HUDEP-2 (cell line): ENCODE data around the gene TNFRSF1A.
A peak's percentile ranks its signal among the peaks of the same experiment; 100 is the strongest.

Source experiments
- DNase-seq, 76 experiments: peaks; one replicate each; lab custom pipeline; 2025; ENCODE audit not compliant: unreplicated experiment in 76 of 76; lab: John Stamatoyannopoulos, UW

TNFRSF1A gene

GRCh38 chr12:6374786-6375160 lies 32.9 kb upstream of the TNFRSF1A start:
- DNase-seq = no peak

GRCh38 chr12:6374028-6374785 lies 32.3 kb upstream of the TNFRSF1A start:
- no peak for DNase-seq

GRCh38 chr12:6373022-6373787 lies 31.3 kb upstream of the TNFRSF1A start:
- no peak for DNase-seq

GRCh38 chr12:6372403-6373003 lies 30.6 kb upstream of the TNFRSF1A start:
- DNase-seq = no peak

- DNase-seq = no peak
These were observed 29.3 kb upstream of the TNFRSF1A start for GRCh38 chr12:6370994-6371754.

- DNase-seq = no peak
These were observed 28.7 kb upstream of the TNFRSF1A start for GRCh38 chr12:6370576-6370935.

GRCh38 chr12:6369916-6370575 lies 28.2 kb upstream of the TNFRSF1A start:
- DNase-seq = no peak

- DNase-seq = no peak
These were observed 27.1 kb upstream of the TNFRSF1A start for GRCh38 chr12:6368906-6369525.

- peak in 1 of 76 experiments; percentile 11 for DNase-seq
These were observed 26.4 kb upstream of the TNFRSF1A start for GRCh38 chr12:6367969-6368892.

- peak in 14 of 76 experiments; percentile 4 to 53 (median 18) for DNase-seq
These were observed 25.4 kb upstream of the TNFRSF1A start for GRCh38 chr12:6367065-6367968.

- no peak for DNase-seq
These were observed 22.1 kb upstream of the TNFRSF1A start for GRCh38 chr12:6364044-6364374.

- peak in 32 of 76 experiments; percentile 9 to 61 (median 33) for DNase-seq
These were observed 21.6 kb upstream of the TNFRSF1A start for GRCh38 chr12:6363330-6364043.

GRCh38 chr12:6363010-6363329 lies 21.1 kb upstream of the TNFRSF1A start:
- DNase-seq = no peak

- DNase-seq = no peak
These were observed 20.5 kb upstream of the TNFRSF1A start for GRCh38 chr12:6362403-6362802.

- DNase-seq = no peak
These were observed 20.0 kb upstream of the TNFRSF1A start for GRCh38 chr12:6361834-6362233.

GRCh38 chr12:6360578-6361490 lies 19.0 kb upstream of the TNFRSF1A start:
- DNase-seq = no peak
